GM19468 (cell line): ENCODE data around the gene SNCAIP.

Source experiments
- ATAC-seq: cut with Tn5 transposase; IDR thresholded peaks from one replicate; pipeline ENCODE4 v1.9.1; 2021; ENCODE audit warnings: mild to moderate bottlenecking, moderate library complexity, moderate number of reproducible peaks; ENCODE audit not compliant: unreplicated experiment; ENCODE audit errors: extremely low read depth

Gene SNCAIP

DNA sequence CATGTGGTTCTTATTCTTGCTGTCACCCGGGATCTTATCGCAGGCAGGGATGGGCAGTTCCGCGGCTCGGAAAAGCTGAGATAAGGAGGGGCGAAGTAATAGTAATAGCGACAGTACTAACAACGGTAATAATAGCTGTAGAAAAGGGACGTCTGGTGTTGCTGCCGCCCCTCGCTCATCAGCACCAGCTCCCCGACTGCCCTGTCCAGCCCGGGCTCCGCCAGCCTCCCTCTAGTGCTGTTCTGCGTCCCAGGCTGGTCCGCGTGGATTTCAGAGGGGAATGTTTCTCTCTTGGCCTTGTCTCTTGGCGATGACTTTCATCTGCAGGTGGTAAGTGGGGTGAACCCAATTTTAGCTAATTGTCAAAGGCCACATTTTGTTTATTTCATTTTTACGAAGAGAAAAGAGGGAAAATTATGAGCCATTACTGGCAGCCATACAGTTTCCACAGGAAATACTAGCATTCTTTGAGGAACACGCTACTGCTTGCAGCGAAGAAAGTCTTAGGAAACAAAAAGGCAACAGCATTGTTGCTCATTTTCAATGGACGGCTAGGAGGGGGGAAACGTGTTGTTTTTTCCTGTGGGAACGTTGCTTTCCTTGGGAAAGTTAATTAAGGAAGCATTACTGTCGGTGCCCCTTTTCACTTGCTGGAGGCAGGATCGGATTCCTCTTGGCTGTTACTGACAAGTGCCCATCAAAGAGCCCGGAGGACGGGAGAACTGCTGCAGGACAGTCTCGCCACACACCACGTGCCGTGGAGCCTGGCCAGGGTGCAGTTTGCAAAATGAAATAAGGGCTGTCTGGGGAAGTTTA is 762 bp downstream of the SNCAIP start:
- ATAC-seq = no peak

DNA sequence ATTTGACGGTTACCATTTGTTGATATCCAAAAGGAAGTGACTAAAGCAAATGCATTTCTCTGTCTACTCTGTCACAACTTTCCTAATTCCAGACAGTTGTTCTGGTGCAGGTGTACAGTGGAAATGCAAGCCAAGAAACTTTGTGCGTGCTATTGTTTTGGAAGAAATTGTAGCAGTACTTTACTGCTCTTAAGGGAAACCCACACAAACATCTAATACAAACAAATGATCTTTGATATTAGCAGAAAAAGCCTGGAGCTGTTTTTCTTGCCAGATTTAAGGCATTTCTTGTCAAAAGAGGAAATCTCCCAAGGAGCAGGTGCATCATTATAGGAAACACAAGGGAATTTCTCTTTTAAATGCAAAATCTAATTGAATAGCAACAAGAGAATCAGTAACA is 2.0 kb downstream of the SNCAIP start:
- no peak for ATAC-seq

DNA sequence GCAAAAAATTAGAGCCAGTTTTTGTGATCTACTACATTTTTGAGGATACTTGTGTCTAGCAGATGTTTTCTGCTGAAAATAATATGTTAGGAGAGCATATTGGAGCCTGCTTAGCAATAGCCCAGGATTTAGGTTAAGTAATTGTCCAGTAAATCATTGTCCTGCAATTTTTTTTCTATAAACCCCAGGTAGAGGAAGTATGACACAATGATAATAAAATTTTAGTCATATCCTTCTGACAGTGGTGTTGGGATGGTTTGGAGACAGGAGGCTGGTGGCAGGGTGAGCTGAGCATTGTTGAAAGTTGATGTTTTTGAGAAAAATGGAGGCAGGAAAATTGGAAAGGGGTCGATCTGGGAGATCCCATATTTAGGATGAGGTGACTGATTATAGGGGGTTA is 3.5 kb downstream of the SNCAIP start:
- no peak for ATAC-seq

DNA sequence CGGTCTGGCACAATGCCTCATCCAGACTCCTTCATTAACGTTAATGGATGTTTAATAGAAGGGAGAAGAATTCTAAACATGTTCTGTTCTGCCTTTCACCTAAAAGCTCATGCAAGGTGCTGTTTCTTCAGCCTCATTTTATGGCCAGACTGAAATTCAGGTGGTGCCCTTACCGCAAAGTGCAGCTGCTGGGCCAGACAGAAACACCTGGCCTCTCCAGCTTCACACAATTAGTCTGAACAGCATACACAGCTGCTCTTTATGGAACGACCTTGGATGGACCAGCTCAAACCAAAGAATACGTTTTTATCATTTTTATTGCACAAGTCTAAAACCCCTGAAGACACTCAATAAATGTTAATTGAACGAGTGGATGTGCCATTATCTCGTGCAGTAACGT is 4.6 kb downstream of the SNCAIP start:
- no peak for ATAC-seq

DNA sequence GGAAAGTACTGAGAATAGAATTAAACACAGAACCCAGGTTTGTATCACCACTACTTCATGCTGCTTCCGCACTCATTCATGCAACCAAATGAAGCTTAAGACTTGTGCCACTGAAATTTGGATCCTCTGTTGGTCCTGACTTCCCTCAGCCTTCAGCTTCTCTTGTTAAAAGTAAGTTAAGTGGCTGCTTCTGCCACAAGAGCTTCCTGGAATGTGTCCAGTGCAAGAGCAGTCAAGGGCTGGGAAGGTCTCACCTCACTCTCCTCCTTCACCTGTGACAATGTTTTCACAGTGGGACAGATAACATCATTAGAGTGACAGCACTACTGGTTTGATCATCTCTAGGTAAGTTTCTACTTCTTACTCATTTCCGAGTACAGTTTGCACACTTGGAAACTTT is 7.9 kb downstream of the SNCAIP start:
- no peak for ATAC-seq

DNA sequence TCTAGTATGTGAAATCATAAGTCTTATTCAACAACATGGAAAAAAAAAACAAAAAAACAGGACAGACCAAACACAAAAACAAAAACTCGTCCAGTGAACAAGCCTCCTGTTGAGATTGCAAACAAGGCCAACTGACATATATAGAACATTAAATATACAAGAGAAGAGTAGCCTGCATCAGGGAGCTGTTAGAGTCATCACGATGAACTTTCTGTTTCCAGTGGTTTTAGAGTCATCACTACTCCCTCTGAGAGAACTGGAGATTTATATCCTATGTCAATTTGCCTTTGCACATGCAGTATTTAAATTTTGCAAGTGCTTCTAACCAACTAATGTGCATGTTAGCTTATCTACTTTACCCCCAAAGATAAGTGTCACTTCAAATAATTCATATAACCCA is 9.9 kb downstream of the SNCAIP start:
- ATAC-seq = no peak

DNA sequence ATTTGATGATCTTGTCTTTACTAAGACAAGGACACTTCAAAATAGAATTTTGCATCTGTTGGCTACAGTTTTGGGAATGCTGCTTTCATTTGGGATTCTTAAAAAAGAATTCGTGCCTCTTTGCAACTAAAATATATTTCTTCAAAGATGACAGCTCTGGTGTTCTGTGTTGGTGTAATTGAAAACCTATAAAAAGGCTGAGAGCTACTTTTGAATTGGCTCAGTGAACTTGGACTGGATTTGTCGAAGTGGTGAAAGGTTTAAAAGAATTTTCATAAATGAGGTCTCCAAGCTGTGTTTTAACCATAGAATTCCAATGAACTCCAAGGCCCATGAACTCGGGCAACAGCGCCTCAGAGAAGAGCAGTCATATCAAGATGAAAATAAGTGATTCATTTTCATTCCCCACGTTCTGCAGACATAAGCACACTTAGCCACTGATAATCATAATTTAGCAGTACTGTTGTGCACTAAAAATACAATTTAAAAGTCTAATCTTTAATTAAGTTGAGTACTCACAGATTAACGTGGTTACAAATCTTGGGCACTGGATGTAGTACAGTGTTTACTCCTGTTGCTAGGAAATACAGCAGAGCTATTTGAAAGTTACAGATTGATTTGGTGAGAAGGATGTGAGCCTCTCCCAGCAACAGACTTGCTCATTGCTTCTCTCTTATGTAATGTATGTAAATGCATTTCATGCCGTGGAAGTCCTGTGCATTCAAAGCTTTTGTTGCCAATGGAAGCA is 10.9 kb downstream of the SNCAIP start:
- ATAC-seq = no peak

DNA sequence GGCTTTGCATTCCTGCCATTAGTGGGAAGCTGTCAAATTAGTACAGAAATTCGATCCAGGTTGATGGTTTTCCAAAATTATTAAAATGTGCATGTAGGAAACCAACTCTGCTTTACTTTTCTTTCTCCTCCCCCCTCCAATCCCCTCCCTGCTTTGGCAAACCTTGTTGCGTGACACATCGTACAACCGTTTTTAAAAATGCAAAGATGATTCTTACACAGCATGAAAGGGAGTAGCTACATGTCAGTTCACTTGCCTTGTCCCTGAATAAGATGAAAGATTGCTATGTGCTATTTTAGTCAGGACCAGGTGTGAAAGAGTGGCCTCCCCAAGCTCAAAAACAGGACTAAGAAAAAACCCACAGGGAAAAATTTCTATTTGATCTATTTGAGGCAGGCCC is 11.7 kb downstream of the SNCAIP start:
- ATAC-seq = no peak

DNA sequence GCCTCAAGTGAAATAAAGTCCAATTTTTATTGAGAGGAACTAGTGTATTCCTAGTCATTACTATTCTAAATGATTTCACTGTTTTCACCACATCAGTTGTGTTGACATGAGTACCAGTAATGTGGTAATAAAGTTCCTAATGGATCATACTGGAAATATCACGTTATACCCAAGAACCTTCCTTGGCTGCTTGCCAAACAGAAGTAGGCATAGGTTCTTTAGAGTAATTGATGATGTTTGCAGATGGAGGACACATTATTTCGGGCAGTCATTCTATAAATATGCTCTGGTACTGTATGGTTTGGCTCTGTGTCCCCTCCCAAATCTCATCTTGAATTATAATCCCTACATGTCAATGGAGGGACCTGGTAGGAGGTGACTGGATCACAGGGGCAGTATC is 15.1 kb downstream of the SNCAIP start:
- ATAC-seq = no peak

DNA sequence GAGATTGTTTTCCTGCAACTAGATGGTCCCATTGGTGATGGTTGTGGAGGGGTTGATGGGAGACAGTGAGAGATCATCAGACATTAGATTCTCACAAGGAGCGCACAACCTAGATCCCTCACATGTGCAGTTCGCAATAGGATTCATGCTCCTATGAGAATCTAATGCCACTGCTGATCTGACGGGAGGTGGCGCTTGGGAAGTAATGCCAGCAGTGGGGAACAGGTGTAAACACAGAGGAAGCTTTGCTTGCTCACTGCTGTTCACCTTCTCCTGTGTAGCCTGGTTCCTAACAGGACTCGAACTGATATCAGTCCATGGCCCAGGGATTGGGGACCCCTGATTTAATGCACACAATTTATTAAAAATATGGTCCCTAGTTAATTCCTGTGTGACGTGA is 18.8 kb downstream of the SNCAIP start:
- no peak for ATAC-seq

DNA sequence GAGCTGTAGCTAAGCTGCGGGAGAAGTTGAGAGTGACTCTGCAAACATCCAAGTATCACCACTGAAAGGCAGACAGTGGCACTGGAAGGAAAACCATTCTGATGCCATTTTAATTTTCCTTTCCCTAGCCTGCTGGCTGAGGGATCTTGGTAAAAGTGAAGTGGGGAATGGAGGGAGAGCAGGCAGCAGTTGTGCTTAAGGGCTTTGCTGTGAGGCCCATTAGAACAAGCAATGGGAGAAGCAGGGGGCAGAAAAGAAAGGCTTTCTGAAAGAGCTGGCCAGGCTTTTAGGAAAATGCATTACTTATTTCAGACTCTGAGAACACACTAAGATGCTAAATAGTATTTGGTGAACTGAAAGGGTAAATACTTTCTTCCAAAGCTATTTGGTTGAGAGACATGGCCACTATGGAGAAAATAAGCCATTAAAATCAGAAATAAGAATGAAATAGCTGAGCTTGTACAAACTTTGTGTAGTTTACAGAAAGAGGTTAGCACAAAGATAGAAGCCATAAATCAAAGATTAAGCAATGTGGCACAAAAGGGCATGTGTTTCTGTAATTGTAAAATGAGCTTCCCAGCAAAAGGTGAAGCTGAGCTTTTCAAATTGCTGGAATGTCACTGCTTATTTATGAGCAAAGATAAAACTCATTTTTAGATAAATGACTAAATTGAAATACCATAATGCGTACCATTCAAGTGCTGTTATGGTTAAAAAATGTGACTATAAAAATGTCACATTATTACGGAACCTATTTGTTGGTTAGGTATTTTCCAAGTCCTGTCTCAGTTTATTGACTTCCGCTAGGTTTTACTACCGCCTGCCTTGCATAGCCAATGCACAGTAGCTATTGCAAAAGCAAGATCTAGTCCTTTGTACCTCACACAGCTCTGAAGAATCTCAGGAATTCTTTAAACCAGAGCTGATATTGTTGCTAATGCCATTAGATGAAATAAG is 20.8 kb downstream of the SNCAIP start:
- ATAC-seq = no peak

DNA sequence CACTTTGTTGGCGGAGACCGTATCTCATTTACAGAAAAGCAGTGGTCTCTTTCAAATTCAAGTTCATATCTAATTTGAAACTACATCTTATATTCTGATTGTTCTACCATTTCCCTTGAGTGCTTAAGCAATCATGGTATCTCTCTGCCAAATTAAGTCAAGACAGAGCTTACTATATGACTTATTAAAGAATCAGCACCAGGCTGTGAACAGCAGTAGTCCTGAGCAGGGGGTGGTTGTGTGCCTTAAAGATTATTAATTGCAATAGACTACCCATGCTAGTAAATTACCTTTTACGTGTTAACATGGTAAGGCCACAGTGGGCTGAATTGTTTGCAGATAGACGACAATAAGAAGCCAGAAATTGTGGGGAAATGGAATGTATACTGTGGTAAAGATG is 21.5 kb downstream of the SNCAIP start:
- ATAC-seq = no peak

DNA sequence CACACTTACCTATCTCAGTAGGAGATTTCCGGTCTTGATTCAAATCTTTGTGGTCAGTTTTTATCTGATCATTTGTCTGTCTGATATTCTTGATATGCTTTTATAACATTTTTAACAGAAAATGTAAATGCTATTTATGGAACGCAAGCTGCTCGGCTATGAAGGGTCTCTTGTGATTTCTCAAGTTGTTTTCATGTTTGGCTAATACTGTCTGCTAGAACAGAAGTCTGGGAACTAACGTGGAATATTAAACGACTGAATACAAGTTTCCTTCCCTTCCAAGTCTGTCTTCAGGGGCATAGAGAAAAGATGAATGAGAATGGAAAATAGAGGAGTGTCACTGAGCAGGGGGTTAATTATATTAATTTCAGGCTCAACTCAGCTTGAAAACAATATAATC is 27.6 kb downstream of the SNCAIP start:
- no peak for ATAC-seq

DNA sequence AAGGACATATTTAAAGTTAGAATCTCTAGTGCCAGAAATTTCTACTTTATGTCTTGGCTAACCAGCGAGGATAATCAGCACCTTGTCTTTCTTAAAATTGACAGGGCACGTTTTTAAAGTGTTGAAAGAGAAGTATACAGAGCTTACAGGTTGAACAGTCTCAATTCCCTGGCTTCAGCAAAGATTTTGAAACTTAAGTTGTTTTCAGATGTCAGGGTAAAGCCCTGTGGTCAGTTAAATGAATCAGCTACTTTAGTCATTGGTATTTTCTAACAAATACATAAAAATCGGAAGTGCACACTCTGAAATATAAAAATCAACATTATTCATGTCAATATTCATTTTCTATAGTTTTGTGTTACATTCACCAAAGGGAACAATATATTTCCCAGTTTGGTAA is 29.1 kb downstream of the SNCAIP start:
- ATAC-seq = no peak

DNA sequence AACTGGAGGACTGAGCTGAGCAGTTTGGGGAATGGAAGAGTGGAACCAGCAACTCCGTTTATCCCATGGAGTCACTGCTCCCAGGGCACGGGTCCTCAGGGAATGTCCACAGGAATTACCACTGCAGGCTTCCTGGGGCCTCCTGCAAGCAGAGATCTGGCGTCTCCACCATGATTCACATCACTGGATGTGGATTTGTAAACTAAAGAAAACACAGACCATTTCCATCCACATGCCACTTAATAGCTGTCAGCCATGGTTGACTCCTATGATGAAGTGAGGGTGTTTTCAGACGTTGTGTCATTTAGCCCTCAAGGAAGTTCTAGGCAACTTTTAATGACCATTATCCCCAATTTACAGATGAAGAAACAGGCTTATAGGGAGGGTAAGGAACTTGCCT is 30.2 kb downstream of the SNCAIP start:
- ATAC-seq = no peak

DNA sequence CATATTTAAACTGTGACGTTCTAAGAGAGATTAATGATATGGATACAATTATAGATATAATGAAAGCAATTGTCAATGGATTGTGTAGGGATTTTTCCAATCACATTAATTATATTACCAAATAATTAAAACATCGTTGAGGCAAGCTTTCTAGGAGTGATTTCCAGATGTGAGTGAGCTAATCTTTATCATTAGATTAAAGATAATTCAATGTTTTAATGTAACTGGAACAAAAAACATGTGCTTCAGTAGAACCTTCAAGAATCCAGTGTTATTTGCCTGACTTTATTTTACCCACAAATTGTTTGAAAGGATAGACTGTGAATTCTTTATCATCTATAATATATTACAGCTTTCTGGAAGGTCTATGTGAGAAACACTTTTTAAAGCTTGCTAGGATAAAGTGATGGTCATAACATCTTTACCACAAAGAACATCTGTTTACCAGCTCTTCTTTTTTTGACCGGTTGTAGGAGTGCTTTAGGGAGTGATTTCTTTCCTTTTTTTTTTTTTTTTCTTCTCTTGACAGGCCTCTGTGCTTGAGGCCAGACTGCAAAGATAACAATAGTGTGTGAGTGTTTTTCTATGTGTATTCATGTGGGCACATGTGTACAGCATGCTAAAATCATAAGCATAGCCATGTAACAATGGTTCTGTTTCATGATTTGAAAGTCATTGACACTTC is 35.0 kb downstream of the SNCAIP start:
- no peak for ATAC-seq

DNA sequence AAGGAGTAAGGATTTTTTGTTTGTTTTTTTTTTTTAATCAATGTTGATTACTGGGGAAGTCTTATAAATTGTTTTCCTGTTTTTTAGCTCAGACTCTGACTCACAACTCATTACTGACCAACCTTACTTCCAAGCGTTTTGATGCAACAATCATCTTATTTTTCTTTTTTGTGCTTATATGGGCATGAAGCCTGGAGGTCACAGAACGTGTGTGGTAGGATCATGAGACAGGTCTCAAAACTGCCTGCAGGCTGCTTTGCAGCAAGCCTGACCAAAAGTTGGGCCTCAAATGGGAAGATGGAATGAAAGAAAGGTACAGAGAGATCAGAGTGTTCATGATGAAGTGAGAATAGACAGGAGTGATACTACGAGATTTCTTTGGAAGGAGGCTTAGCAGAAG is 38.5 kb downstream of the SNCAIP start:
- no peak for ATAC-seq

DNA sequence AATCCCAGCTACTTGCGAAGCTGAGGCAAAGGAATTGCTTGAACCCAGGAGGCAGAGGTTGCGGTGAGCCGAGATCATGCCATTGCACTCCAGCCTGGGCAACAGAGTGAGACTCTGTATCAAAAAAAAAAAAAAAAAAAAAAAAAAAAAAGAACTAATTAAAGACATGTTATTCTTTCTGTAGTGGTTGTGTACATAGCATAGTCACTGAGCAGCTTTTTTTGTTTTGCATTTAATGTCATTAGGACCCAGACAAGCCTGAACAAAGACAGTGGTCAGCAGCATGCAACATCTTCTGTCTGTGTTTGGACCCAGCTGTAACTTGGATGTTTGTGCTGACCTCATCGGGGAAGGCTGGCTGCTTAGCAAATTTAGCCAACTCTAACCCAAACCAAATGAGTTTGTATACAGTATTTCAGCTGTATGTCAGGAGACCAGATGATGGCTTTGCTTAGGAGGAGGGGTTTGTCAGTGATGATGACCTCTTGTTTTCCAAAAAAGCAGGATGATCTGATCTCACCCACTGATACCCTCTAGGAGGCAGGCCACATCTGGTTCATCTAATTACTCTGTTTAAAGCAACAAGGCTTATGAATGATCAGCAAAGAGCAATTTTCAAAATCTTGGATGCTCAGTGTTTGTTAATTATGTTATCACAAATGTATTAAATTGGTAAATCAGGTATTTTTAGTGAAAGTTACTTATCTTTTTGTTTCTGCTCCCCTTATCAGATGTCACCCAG is 39.5 kb downstream of the SNCAIP start:
- ATAC-seq = no peak

DNA sequence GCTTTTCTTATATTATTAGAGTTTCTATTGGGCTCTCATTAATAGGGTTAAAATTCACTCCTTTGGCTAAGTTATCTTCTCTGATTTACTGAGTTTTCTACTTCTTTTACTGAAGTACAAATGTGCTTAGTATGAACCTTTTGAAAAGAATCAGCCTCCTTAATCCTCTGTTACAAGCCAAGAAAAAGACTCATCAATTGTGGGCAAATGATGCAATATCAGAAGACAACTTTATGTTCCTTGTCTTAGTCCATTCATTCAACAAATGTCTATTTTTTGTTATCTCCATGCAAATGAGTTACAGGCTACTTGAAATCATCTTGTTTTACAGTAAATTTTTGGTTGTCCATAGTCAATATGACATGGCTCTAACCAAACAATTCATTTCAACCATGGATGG is 40.3 kb downstream of the SNCAIP start:
- no peak for ATAC-seq
